ENCODE data around the gene PEMT.
"Not testable (repeated sequence)": the region's sequence is repeated elsewhere in the genome, so short reads cannot be mapped to it uniquely, and the experiment has no call there.

PEMT gene

GRCh38 chr17:17591355-17592298, at the start of gene PEMT:
PEMT (minus strand) TSS chr17:17591708; CDS start chr17:17591626, 82 bp downstream.
- no peaks in the 10 kb centered on the region for H3K36me3 ChIP-seq (ENCODE audit: control insufficient read depth, insufficient read depth, low read length, severe bottlenecking)
- peak within 1 kb of the TSS; percentile 98 for H3K9ac ChIP-seq (ENCODE audit: low read length)
- peak; percentile 99 for DNase-seq (ENCODE audit: low read depth)
- no peaks in the 10 kb centered on the region for H3K9me3 ChIP-seq (ENCODE audit: control insufficient read depth, low read length)
- peaks cover 53% of the 10 kb centered on the region for H3K4me1 ChIP-seq (ENCODE audit: control insufficient read depth, insufficient read depth, low read length)
- H3K27me3 ChIP-seq (replicated peaks; ENCODE audit: control insufficient read depth, insufficient read depth, low read length) = no peaks in the 10 kb centered on the region
- peak within 1 kb of the TSS; percentile 99 for H3K4me3 ChIP-seq (ENCODE audit: low read length)

- not testable (repeated sequence) for H3K9ac ChIP-seq (ENCODE audit: low read length); H3K36me3 ChIP-seq (ENCODE audit: control insufficient read depth, insufficient read depth, low read length, severe bottlenecking); DNase-seq (ENCODE audit: low read depth); H3K9me3 ChIP-seq (ENCODE audit: control insufficient read depth, low read length); H3K27me3 ChIP-seq (replicated peaks; ENCODE audit: control insufficient read depth, insufficient read depth, low read length); H3K4me3 ChIP-seq (ENCODE audit: low read length)
- H3K4me1 ChIP-seq (ENCODE audit: control insufficient read depth, insufficient read depth, low read length) = peaks cover 13% of the 10 kb centered on the region
These were observed 48.3 kb upstream of the PEMT start for GRCh38 chr17:17639661-17640270.

- no peak overlapping the region for H3K4me3 ChIP-seq (ENCODE audit: low read length)
- no peaks in the 10 kb centered on the region for H3K9me3 ChIP-seq (ENCODE audit: control insufficient read depth, low read length)
- DNase-seq (ENCODE audit: low read depth) = no peak
- H3K36me3 ChIP-seq (ENCODE audit: control insufficient read depth, insufficient read depth, low read length, severe bottlenecking) = no peaks in the 10 kb centered on the region
- H3K27me3 ChIP-seq (replicated peaks; ENCODE audit: control insufficient read depth, insufficient read depth, low read length) = peaks cover 6% of the 10 kb centered on the region
- H3K4me1 ChIP-seq (ENCODE audit: control insufficient read depth, insufficient read depth, low read length) = peaks cover 13% of the 10 kb centered on the region
- no peak overlapping the region for H3K9ac ChIP-seq (ENCODE audit: low read length)
These were observed 47.0 kb upstream of the PEMT start for GRCh38 chr17:17638467-17638866.

- H3K36me3 ChIP-seq (ENCODE audit: control insufficient read depth, insufficient read depth, low read length, severe bottlenecking) = no peaks in the 10 kb centered on the region
- H3K4me1 ChIP-seq (ENCODE audit: control insufficient read depth, insufficient read depth, low read length) = peaks cover 10% of the 10 kb centered on the region
- no peak overlapping the region for H3K4me3 ChIP-seq (ENCODE audit: low read length)
- peaks cover 13% of the 10 kb centered on the region for H3K27me3 ChIP-seq (replicated peaks; ENCODE audit: control insufficient read depth, insufficient read depth, low read length)
- peak; percentile 48 for DNase-seq (ENCODE audit: low read depth)
- peaks cover 7% of the 10 kb centered on the region for H3K9me3 ChIP-seq (ENCODE audit: control insufficient read depth, low read length)
- H3K9ac ChIP-seq (ENCODE audit: low read length) = no peak overlapping the region
These were observed 44.9 kb upstream of the PEMT start for GRCh38 chr17:17636272-17636885.

- H3K27me3 ChIP-seq (replicated peaks; ENCODE audit: control insufficient read depth, insufficient read depth, low read length) = peaks cover 13% of the 10 kb centered on the region
- DNase-seq (ENCODE audit: low read depth) = not testable (repeated sequence)
These were observed 44.2 kb upstream of the PEMT start for GRCh38 chr17:17635537-17636271.

GRCh38 chr17:17635126-17635525, 43.6 kb upstream of the PEMT start:
- Histone ChIP-seq H3K9ac (ENCODE audit: low read length) (no peak overlapping the region), H3K27me3 (replicated peaks; ENCODE audit: control insufficient read depth, insufficient read depth, low read length) (peaks cover 13% of the 10 kb centered on the region), H3K9me3 (ENCODE audit: control insufficient read depth, low read length) (peaks cover 7% of the 10 kb centered on the region), H3K4me1 (ENCODE audit: control insufficient read depth, insufficient read depth, low read length) (peaks cover 10% of the 10 kb centered on the region), H3K4me3 (ENCODE audit: low read length) (no peak overlapping the region), H3K36me3 (ENCODE audit: control insufficient read depth, insufficient read depth, low read length, severe bottlenecking) (no peaks in the 10 kb centered on the region)
- no peak for DNase-seq (ENCODE audit: low read depth)

More at GRCh38 chr17:17635537-17636271, 44.2 kb upstream of the PEMT start:
- H3K9me3 ChIP-seq (ENCODE audit: control insufficient read depth, low read length); H3K4me1 ChIP-seq (ENCODE audit: control insufficient read depth, insufficient read depth, low read length); H3K36me3 ChIP-seq (ENCODE audit: control insufficient read depth, insufficient read depth, low read length, severe bottlenecking); H3K4me3 ChIP-seq (ENCODE audit: low read length); H3K9ac ChIP-seq (ENCODE audit: low read length): not testable (repeated sequence)

GRCh38 chr17:17633310-17633709, 41.8 kb upstream of the PEMT start:
- peaks cover 7% of the 10 kb centered on the region for H3K4me1 ChIP-seq (ENCODE audit: control insufficient read depth, insufficient read depth, low read length)
- no peak overlapping the region for H3K9ac ChIP-seq (ENCODE audit: low read length)
- H3K9me3 ChIP-seq (ENCODE audit: control insufficient read depth, low read length) = peaks cover 7% of the 10 kb centered on the region
- H3K27me3 ChIP-seq (replicated peaks; ENCODE audit: control insufficient read depth, insufficient read depth, low read length) = peaks cover 13% of the 10 kb centered on the region
- no peak overlapping the region for H3K4me3 ChIP-seq (ENCODE audit: low read length)
- no peaks in the 10 kb centered on the region for H3K36me3 ChIP-seq (ENCODE audit: control insufficient read depth, insufficient read depth, low read length, severe bottlenecking)
- no peak for DNase-seq (ENCODE audit: low read depth)

- not testable (repeated sequence) for H3K36me3 ChIP-seq (ENCODE audit: control insufficient read depth, insufficient read depth, low read length, severe bottlenecking); H3K9ac ChIP-seq (ENCODE audit: low read length); DNase-seq (ENCODE audit: low read depth); H3K4me3 ChIP-seq (ENCODE audit: low read length); H3K9me3 ChIP-seq (ENCODE audit: control insufficient read depth, low read length); H3K4me1 ChIP-seq (ENCODE audit: control insufficient read depth, insufficient read depth, low read length)
- H3K27me3 ChIP-seq (replicated peaks; ENCODE audit: control insufficient read depth, insufficient read depth, low read length) = peaks cover 13% of the 10 kb centered on the region
These were observed 41.2 kb upstream of the PEMT start for GRCh38 chr17:17632690-17633089.

- Histone ChIP-seq H3K9me3 (ENCODE audit: control insufficient read depth, low read length) (peaks cover 7% of the 10 kb centered on the region), H3K4me1 (ENCODE audit: control insufficient read depth, insufficient read depth, low read length) (no peaks in the 10 kb centered on the region), H3K4me3 (ENCODE audit: low read length) (no peak overlapping the region), H3K9ac (ENCODE audit: low read length) (no peak overlapping the region), H3K27me3 (replicated peaks; ENCODE audit: control insufficient read depth, insufficient read depth, low read length) (peaks cover 8% of the 10 kb centered on the region), H3K36me3 (ENCODE audit: control insufficient read depth, insufficient read depth, low read length, severe bottlenecking) (no peaks in the 10 kb centered on the region)
- no peak for DNase-seq (ENCODE audit: low read depth)
These were observed 37.0 kb upstream of the PEMT start for GRCh38 chr17:17628388-17629008.

GRCh38 chr17:17626840-17627239, 35.3 kb upstream of the PEMT start:
- Histone ChIP-seq H3K4me3 (ENCODE audit: low read length) (no peak overlapping the region), H3K9me3 (ENCODE audit: control insufficient read depth, low read length) (no peaks in the 10 kb centered on the region)
- no peak for DNase-seq (ENCODE audit: low read depth)

More at GRCh38 chr17:17626840-17627239, 35.3 kb upstream of the PEMT start:
- H3K27me3 ChIP-seq (replicated peaks; ENCODE audit: control insufficient read depth, insufficient read depth, low read length) = peaks cover under 1% of the 10 kb centered on the region
- H3K36me3 ChIP-seq (ENCODE audit: control insufficient read depth, insufficient read depth, low read length, severe bottlenecking) = no peaks in the 10 kb centered on the region
- no peak overlapping the region for H3K9ac ChIP-seq (ENCODE audit: low read length)
- no peaks in the 10 kb centered on the region for H3K4me1 ChIP-seq (ENCODE audit: control insufficient read depth, insufficient read depth, low read length)
